Rectal smooth muscle tissue (tissue), 1 donor: Measurements from ENCODE around the gene FAR2.

ENCODE experiments used
- H3K27ac ChIP-seq: one replicate; pipeline ENCODE4 v1.7.0; 2013; ENCODE audit warnings: low read depth, low read length, inconsistent platforms
- H3K27me3 ChIP-seq: one replicate; pipeline ENCODE4 v1.7.0; 2013; ENCODE audit warnings: low read length; ENCODE audit not compliant: control insufficient read depth, insufficient read depth
- H3K36me3 ChIP-seq: one replicate; pipeline ENCODE4 v1.7.0; 2013; ENCODE audit warnings: low read length; ENCODE audit not compliant: control insufficient read depth, insufficient read depth
- H3K4me1 ChIP-seq: one replicate; pipeline ENCODE4 v1.7.0; 2013; ENCODE audit warnings: low read length; ENCODE audit not compliant: control insufficient read depth, insufficient read depth
- H3K4me3 ChIP-seq: one replicate; pipeline ENCODE4 v1.7.0; 2013; ENCODE audit warnings: low read length
- H3K9ac ChIP-seq: one replicate; pipeline ENCODE4 v1.7.0; 2013; ENCODE audit warnings: low read length

Gene FAR2

GRCh38 chr12:29187756-29188155 lies 38.7 kb downstream of the FAR2 start:
- H3K36me3 ChIP-seq: no peaks in the 10 kb centered on the region
- H3K27me3 ChIP-seq: no peaks in the 10 kb centered on the region
- H3K27ac ChIP-seq: no peak overlapping the region
- H3K9ac ChIP-seq: no peak overlapping the region
- no peaks in the 10 kb centered on the region for H3K4me1 ChIP-seq
- H3K4me3 ChIP-seq: no peak overlapping the region

GRCh38 chr12:29191267-29191850 lies 42.3 kb downstream of the FAR2 start:
- Histone ChIP-seq H3K27ac (no peak overlapping the region), H3K36me3 (no peaks in the 10 kb centered on the region), H3K27me3 (no peaks in the 10 kb centered on the region), H3K9ac (no peak overlapping the region), H3K4me3 (no peak overlapping the region), H3K4me1 (no peaks in the 10 kb centered on the region)

DNA sequence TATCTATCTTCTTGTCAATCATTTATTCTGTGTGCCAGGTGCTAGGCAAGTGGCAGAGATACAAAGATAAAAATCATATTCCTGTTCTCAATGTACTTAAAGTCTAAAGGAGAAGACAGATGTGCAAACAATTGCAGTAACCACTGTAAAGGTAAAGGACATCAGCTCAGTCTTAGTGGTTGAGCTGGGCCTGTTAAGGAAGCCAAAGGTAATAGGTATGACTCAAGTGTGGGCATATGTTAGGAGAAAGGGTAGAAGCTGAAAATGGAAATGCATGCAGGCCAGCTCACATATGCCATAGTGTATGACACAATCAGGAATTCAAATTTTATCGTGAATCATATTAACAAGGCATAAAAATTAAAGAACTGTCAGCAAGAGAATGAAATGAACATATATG lies 49.8 kb downstream of the FAR2 start:
- Histone ChIP-seq H3K9ac (no peak overlapping the region), H3K36me3 (no peaks in the 10 kb centered on the region), H3K27me3 (no peaks in the 10 kb centered on the region), H3K4me3 (no peak overlapping the region), H3K27ac (no peak overlapping the region), H3K4me1 (no peaks in the 10 kb centered on the region)

DNA sequence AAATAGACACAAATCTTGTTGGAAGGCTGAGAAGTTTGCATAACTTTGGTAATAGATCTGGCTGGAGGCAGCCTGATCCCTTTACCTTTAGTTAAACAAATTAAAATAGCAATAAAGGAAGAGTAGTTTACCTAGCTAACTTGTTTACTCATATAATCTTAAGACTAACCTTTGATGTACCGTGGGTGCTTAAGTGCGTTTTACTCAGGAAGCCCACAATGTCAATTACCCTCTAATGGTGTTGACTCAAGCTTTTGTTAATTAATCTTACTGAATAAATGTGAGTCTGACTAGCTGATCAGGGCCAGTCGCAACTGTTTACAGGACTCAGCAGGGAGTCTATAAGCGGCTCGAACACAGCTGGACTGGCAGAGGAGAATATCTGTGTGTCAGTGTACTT lies 51.5 kb downstream of the FAR2 start:
- Histone ChIP-seq H3K4me3 (no peak overlapping the region), H3K27me3 (no peaks in the 10 kb centered on the region), H3K4me1 (no peaks in the 10 kb centered on the region), H3K27ac (no peak overlapping the region), H3K36me3 (no peaks in the 10 kb centered on the region), H3K9ac (no peak overlapping the region)

DNA sequence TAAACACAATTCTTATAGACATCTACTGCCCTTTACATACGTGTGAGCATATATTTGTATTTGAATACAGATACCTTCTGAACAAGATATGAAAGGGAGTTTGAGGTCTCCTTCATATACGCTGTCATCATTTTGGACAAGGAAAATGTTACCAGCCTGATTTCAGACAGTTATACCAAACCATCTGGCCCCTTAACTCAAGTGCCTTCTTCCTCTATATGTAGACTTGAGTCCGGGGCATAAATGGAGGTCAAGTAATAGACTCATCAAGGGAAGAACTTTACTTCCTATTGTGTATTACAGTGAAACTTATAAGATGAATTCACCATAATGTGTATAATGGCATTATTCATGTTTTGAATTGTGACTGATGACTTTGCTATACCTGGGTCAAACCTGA lies 52.2 kb downstream of the FAR2 start:
- Histone ChIP-seq H3K27me3 (no peaks in the 10 kb centered on the region), H3K4me1 (no peaks in the 10 kb centered on the region), H3K27ac (no peak overlapping the region), H3K36me3 (no peaks in the 10 kb centered on the region), H3K9ac (no peak overlapping the region), H3K4me3 (no peak overlapping the region)

DNA sequence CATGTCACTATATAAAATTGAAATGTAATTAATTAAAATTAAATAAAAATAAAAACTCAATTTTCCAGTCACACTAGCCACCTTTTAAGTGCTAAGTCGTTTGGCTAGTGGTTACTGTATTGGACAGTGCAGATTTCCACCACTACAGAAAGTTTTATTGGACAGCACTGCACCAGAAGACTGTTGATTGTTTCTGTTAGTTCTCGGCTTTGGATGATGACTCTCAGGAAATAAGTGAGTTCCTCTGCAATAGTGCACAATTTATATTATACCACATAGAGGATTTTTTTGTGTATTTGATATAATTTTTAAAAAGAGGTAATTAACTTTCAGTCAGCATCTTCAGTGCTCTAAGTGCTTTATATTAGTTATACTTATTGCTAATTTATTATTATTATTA lies 52.7 kb downstream of the FAR2 start:
- no peaks in the 10 kb centered on the region for H3K36me3 ChIP-seq
- no peak overlapping the region for H3K27ac ChIP-seq
- H3K9ac ChIP-seq: no peak overlapping the region
- no peaks in the 10 kb centered on the region for H3K27me3 ChIP-seq
- no peaks in the 10 kb centered on the region for H3K4me1 ChIP-seq
- H3K4me3 ChIP-seq: no peak overlapping the region

GRCh38 chr12:29204521-29204920 lies 55.4 kb downstream of the FAR2 start:
- no peaks in the 10 kb centered on the region for H3K4me1 ChIP-seq
- no peaks in the 10 kb centered on the region for H3K36me3 ChIP-seq
- no peaks in the 10 kb centered on the region for H3K27me3 ChIP-seq
- no peak overlapping the region for H3K4me3 ChIP-seq
- H3K9ac ChIP-seq: no peak overlapping the region
- H3K27ac ChIP-seq: no peak overlapping the region

GRCh38 chr12:29207120-29207519 lies 58.0 kb downstream of the FAR2 start:
- Histone ChIP-seq H3K4me1 (peaks cover under 1% of the 10 kb centered on the region), H3K36me3 (no peaks in the 10 kb centered on the region), H3K27ac (no peak overlapping the region), H3K27me3 (no peaks in the 10 kb centered on the region), H3K4me3 (no peak overlapping the region), H3K9ac (no peak overlapping the region)

GRCh38 chr12:29208060-29208459 lies 59.0 kb downstream of the FAR2 start:
- Histone ChIP-seq H3K4me1 (peaks cover 6% of the 10 kb centered on the region), H3K9ac (no peak overlapping the region), H3K27me3 (no peaks in the 10 kb centered on the region), H3K36me3 (no peaks in the 10 kb centered on the region), H3K27ac (no peak overlapping the region), H3K4me3 (no peak overlapping the region)

DNA sequence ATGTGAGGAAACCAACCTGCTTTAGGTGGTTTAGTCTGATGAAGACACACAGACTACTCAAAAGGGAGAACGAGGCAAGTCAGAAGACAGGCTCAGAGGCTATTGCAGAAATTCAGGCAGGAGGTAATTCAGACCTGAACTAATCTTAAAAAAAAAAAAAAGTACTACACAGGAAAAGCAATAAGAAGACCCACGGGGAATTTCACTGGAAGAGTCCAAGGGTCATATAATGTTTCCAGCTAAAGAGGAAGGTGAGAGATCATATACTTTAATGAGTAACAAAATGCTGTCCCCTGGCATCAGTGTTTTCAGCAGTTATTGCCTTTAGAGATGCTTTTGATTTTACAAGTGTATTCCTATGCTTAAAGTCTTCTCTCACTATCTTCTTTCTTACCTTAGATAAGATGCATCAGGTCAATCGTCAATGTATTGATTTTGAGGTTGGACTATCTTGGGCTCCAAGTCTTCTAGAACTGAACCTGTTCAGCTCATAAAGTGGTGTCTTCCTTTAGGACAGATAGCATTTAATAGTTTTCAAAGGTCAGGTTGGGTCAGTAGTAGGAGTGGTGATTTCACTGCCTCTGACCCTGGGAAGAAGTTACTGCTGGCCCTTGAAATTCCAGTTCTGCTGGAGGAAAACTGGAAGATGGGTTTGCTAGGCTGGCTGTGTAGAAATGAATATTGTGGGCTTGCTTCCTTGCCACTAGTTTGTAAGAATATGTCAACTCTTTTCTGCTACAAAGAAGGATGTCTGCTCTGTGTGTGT lies 60.0 kb downstream of the FAR2 start:
- Histone ChIP-seq H3K27ac (no peak overlapping the region), H3K9ac (no peak overlapping the region), H3K4me1 (peaks cover 6% of the 10 kb centered on the region), H3K36me3 (no peaks in the 10 kb centered on the region), H3K27me3 (no peaks in the 10 kb centered on the region), H3K4me3 (peak overlapping the region; percentile 27)

DNA sequence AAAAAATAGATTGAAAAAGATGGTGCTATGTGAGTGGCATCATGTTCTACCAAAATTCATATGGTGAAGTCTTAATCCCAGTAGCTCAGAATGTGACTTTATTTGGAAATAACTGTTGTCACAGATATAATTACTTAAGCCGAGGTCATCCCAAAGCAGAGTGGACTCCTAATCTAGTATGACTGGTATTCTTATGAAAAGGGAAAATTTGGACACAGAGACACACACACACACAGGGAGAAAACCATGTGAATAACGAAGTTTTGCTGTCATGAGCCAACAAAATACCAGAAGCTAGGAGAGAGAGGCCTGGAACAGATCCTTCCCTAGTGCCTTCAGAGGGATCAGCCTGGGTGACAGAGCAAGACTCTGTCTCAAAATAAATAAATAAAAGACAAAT lies 62.6 kb downstream of the FAR2 start:
- no peak overlapping the region for H3K9ac ChIP-seq
- H3K27me3 ChIP-seq: no peaks in the 10 kb centered on the region
- H3K27ac ChIP-seq: no peak overlapping the region
- no peaks in the 10 kb centered on the region for H3K36me3 ChIP-seq
- H3K4me1 ChIP-seq: peaks cover 6% of the 10 kb centered on the region
- H3K4me3 ChIP-seq: no peak overlapping the region

GRCh38 chr12:29212682-29213403 lies 63.8 kb downstream of the FAR2 start:
- Histone ChIP-seq H3K27ac (peak overlapping the region; percentile 29), H3K4me1 (peaks cover 6% of the 10 kb centered on the region), H3K4me3 (no peak overlapping the region)

More at GRCh38 chr12:29212682-29213403, 63.8 kb downstream of the FAR2 start:
- no peaks in the 10 kb centered on the region for H3K27me3 ChIP-seq
- H3K9ac ChIP-seq: no peak overlapping the region
- H3K36me3 ChIP-seq: no peaks in the 10 kb centered on the region
